ENCODE measurements around the gene C1QA.

The C1QA gene, protein sequence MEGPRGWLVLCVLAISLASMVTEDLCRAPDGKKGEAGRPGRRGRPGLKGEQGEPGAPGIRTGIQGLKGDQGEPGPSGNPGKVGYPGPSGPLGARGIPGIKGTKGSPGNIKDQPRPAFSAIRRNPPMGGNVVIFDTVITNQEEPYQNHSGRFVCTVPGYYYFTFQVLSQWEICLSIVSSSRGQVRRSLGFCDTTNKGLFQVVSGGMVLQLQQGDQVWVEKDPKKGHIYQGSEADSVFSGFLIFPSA

DNA sequence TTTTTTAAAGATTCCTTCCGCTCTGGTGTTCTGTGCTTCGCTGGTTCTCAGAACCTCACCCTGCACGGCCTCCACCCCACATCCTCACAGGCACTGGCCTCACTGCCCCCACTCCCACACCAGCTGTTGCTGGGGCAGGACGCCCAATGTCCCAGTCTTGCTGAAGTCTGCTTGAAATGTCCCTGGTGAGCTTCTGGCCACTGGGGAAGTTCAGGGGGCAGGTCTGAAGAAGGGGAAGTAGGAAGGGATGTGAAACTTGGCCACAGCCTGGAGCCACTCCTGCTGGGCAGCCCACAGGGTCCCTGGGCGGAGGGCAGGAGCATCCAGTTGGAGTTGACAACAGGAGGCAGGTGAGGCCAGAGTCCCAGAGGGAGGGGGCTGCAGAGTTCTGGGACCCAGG is at the start of gene C1QA:
Gene C1QA (plus strand): TSS at position 276 of the 400 bp plus-strand sequence. CDS start 989 bp downstream, outside the sequence.
- CTCF ChIA-PET, result no interaction called here
- H3K36me3 Mint-ChIP-seq, result no peaks in the 10 kb centered on the region
- H3K4me3 Mint-ChIP-seq, result no peak within 1 kb of the TSS
- no peak within 1 kb of the TSS for H3K27ac Mint-ChIP-seq
- DNase-seq, result no peak
- no peaks in the 10 kb centered on the region for H3K9me3 Mint-ChIP-seq
- H3K27me3 Mint-ChIP-seq, result peaks cover 20% of the 10 kb centered on the region
- H3K4me1 Mint-ChIP-seq, result no peaks in the 10 kb centered on the region

DNA sequence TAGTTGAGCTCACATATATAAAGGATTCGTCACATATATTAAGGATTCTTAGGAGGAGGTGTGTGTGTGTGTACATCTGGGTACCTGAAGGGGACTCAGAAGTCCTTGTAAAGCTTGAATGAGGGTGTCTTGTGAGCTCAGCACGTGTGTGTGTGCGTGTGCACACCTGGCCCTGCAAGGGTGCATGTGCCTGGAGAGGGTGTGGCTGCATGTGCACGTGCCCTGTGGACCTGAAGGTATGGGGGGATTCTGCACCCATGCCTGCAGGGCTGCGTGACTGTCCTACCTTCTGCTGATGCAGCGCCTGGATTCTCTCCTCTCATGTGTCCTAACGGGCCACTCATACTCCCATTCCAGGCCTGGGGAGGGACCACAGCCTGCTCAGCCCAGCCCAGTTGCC is 49.2 kb upstream of the C1QA start:
- H3K4me1 Mint-ChIP-seq, result no peaks in the 10 kb centered on the region

DNA sequence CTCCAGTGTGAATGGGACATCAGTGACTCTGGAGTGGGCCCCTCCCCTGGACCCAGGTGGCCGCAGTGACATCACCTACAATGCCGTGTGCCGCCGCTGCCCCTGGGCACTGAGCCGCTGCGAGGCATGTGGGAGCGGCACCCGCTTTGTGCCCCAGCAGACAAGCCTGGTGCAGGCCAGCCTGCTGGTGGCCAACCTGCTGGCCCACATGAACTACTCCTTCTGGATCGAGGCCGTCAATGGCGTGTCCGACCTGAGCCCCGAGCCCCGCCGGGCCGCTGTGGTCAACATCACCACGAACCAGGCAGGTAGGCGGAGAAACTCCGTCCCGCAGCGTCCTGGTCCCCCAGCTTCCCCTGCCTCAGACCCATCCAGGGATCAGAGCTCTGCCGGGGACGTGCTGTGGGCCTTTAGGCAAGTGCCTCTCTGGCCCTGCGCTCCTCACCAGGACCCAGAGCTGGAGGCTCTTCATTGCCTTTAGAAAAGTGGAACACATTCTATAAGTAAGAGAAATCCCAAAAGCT is 47.5 kb upstream of the C1QA start:
- H3K27ac Mint-ChIP-seq, result no peak overlapping the region
- H3K9me3 Mint-ChIP-seq, result no peaks in the 10 kb centered on the region
- CTCF ChIA-PET, result no interaction called here

More for the DNA sequence above, 49.2 kb upstream of the C1QA start:
- H3K27me3 Mint-ChIP-seq, result peaks cover 10% of the 10 kb centered on the region
- CTCF ChIA-PET, result no interaction called here
- DNase-seq, result no peak
- no peak overlapping the region for H3K4me3 Mint-ChIP-seq
- H3K9me3 Mint-ChIP-seq, result no peaks in the 10 kb centered on the region
- no peak overlapping the region for H3K27ac Mint-ChIP-seq
- no peaks in the 10 kb centered on the region for H3K36me3 Mint-ChIP-seq

DNA sequence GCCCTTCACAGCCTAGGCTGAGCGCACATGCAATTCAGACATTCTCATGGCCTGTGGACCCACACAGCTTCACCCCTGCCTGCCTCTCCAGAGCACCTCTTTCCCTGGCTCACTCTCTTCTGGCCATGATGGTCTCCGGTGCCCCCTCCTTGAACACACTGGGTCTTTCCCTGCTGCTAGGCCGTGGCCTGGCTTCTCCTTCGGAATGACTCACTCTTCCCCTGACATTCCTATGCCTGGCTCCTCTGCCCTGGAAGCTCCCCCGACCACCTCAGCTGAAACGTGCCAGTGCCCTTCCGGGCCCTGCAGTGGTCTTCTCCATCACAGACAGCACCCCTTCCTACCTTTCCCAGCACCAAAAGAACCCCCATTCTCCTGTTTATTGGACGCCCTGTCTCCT is 44.9 kb upstream of the C1QA start:
- Mint-ChIP-seq H3K36me3 (no peaks in the 10 kb centered on the region), H3K27ac (no peak overlapping the region), H3K4me1 (no peaks in the 10 kb centered on the region), H3K27me3 (peaks cover 24% of the 10 kb centered on the region), H3K4me3 (no peak overlapping the region), H3K9me3 (no peaks in the 10 kb centered on the region)
- CTCF ChIA-PET, result no interaction called here
- DNase-seq, result no peak

More for the DNA sequence above, 47.5 kb upstream of the C1QA start:
- DNase-seq, result no peak
- Mint-ChIP-seq H3K4me1 (no peaks in the 10 kb centered on the region), H3K36me3 (no peaks in the 10 kb centered on the region), H3K27me3 (peaks cover 21% of the 10 kb centered on the region), H3K4me3 (no peak overlapping the region)

DNA sequence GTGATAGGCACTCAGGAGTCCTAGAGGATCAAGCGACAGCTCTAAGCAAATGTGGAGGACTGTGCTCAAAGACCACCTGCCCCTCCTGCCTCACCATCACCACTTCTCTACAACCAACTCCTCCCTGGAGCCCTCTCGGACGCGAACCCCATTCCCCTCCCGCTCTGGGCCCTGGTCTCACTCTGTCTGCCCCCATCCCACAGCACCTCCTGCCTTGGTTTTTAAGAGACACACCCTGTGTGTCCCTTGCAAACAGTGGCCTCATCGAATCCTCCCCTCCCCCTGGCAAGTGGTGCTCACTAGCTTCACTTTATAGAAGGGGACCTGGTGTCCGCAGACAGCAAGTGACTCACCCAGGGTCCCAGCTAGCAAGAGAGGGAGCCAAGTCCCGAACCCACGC is 44.4 kb upstream of the C1QA start:
- Mint-ChIP-seq H3K36me3 (no peaks in the 10 kb centered on the region), H3K4me1 (no peaks in the 10 kb centered on the region), H3K9me3 (no peaks in the 10 kb centered on the region), H3K27me3 (peaks cover 24% of the 10 kb centered on the region), H3K4me3 (no peak overlapping the region), H3K27ac (no peak overlapping the region)
- no peak for DNase-seq
- CTCF ChIA-PET, result no interaction called here

DNA sequence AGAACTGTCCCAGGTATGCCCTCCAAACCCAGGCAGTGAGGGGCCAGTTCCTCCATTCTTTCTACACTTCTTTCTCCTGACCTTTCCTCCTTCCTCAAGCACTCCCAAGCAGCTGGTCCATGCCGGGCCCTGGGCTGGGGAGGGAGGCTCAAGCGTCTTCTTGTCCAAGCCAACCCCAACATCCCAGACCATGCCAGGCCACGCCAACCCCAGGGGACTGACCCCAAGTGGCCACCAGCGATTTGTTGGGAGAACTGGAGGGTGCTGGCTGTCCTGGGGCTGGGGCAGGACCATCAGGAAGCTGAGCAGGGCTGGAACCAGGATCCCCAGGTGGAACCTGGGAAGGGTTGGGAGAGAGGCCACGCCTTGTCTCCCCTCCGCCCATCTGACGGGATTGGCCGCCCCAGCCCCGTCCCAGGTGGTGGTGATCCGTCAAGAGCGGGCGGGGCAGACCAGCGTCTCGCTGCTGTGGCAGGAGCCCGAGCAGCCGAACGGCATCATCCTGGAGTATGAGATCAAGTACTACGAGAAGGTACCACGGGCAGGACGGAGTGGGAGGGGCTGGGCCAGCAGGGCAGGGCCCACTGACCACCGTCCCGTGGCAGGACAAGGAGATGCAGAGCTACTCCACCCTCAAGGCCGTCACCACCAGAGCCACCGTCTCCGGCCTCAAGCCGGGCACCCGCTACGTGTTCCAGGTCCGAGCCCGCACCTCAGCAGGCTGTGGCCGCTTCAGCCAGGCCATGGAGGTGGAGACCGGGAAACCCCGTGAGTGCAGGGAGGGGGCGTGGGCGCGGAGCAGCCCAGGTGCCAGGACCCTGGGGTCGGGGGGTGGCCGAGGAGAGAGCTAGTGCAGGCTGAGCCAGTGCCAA is 43.3 kb upstream of the C1QA start:
- Mint-ChIP-seq H3K4me1 (no peaks in the 10 kb centered on the region), H3K36me3 (no peaks in the 10 kb centered on the region), H3K27me3 (peaks cover 24% of the 10 kb centered on the region), H3K27ac (no peak overlapping the region), H3K9me3 (no peaks in the 10 kb centered on the region), H3K4me3 (no peak overlapping the region)
- CTCF ChIA-PET, result no interaction called here
- DNase-seq, result no peak

DNA sequence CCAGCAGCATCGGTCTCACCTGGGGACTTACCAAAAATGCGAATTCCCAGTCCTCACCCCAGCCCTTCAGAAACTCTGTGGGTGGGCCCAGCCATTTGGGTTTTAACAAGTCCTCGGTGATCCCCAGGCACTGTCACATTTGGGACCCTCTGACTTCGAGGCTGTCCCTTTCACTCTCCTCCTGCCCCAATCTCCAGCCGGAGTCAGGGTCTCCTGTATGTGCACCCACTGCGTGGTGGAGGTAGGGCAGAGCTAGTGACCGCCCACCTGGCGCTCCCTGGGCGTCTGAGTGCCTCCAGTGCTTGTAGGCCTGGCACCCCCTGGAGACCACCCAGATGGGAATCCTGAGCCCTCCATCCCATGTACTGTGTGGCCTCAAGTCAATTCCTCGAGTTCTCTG is 42.0 kb upstream of the C1QA start:
- no peak for DNase-seq
- H3K27me3 Mint-ChIP-seq, result peaks cover 24% of the 10 kb centered on the region
- no peaks in the 10 kb centered on the region for H3K9me3 Mint-ChIP-seq
- H3K27ac Mint-ChIP-seq, result no peak overlapping the region
- no peak overlapping the region for H3K4me3 Mint-ChIP-seq
- H3K4me1 Mint-ChIP-seq, result no peaks in the 10 kb centered on the region
- CTCF ChIA-PET, result no interaction called here
- no peaks in the 10 kb centered on the region for H3K36me3 Mint-ChIP-seq

DNA sequence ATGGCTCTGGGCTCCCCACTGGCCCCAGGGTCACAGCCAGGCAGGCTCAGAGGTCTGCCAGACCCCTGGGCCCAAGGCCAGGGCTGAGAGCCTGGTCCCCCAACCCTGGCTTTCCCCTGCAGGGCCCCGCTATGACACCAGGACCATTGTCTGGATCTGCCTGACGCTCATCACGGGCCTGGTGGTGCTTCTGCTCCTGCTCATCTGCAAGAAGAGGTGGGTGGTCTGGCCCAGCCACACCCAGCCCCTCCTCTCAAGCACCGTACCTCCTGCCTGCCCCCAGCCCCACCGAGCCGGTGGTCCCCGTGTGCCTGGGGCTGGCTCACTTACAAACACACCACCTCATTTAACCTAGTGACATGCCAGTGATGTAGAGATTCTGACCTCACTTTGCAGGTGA is 41.3 kb upstream of the C1QA start:
- Mint-ChIP-seq H3K9me3 (no peaks in the 10 kb centered on the region), H3K4me3 (no peak overlapping the region), H3K27me3 (peaks cover 24% of the 10 kb centered on the region), H3K27ac (no peak overlapping the region), H3K4me1 (no peaks in the 10 kb centered on the region), H3K36me3 (no peaks in the 10 kb centered on the region)
- DNase-seq, result no peak
- CTCF ChIA-PET, result no interaction called here

DNA sequence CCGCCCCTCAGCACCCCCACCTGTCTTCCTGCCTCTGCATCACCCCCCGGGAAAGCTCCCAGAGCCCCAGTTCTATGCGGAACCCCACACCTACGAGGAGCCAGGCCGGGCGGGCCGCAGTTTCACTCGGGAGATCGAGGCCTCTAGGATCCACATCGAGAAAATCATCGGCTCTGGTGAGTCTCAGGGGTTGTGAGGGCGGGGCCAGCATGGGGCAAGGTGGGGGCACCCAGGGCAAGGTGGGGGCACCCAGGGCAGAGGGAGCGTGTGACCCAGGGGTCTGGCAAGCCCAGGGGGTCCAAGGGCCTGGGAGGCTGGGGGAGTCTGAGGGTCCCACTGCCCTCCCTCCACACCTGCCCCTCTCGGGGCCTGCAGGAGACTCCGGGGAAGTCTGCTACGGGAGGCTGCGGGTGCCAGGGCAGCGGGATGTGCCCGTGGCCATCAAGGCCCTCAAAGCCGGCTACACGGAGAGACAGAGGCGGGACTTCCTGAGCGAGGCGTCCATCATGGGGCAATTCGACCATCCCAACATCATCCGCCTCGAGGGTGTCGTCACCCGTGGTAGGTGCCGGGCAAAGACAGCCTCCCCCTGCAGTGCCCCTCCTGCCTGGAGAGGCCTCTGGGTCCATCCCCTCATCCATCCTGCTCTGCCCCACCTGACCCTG is 39.0 kb upstream of the C1QA start:
- no peaks in the 10 kb centered on the region for H3K36me3 Mint-ChIP-seq
- H3K4me3 Mint-ChIP-seq, result no peak overlapping the region
- CTCF ChIA-PET, result no interaction called here
- no peak for DNase-seq
- no peaks in the 10 kb centered on the region for H3K4me1 Mint-ChIP-seq
- H3K9me3 Mint-ChIP-seq, result no peaks in the 10 kb centered on the region
- peaks cover 16% of the 10 kb centered on the region for H3K27me3 Mint-ChIP-seq
- no peak overlapping the region for H3K27ac Mint-ChIP-seq

DNA sequence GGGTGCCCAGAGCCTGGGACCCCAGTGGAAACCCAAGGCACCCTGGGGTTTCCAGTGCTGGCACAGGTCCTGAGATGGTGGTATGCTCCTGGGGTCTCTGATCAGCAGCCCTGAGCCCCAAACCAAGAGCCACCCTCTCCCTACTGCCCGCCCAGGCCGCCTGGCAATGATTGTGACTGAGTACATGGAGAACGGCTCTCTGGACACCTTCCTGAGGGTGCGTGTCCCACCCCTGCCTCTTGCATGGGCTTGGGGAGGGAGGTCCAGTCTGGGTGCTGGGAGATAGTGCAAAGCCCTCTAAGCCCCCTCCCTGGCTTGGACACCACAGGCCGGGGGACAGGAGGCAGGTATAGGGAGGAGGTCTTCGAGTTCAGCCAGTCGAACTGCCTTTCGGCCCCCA is 38.4 kb upstream of the C1QA start:
- H3K4me3 Mint-ChIP-seq, result no peak overlapping the region
- peaks cover 10% of the 10 kb centered on the region for H3K27me3 Mint-ChIP-seq
- CTCF ChIA-PET, result no interaction called here
- H3K27ac Mint-ChIP-seq, result no peak overlapping the region
- no peaks in the 10 kb centered on the region for H3K9me3 Mint-ChIP-seq
- DNase-seq, result no peak
- no peaks in the 10 kb centered on the region for H3K4me1 Mint-ChIP-seq
- no peaks in the 10 kb centered on the region for H3K36me3 Mint-ChIP-seq

DNA sequence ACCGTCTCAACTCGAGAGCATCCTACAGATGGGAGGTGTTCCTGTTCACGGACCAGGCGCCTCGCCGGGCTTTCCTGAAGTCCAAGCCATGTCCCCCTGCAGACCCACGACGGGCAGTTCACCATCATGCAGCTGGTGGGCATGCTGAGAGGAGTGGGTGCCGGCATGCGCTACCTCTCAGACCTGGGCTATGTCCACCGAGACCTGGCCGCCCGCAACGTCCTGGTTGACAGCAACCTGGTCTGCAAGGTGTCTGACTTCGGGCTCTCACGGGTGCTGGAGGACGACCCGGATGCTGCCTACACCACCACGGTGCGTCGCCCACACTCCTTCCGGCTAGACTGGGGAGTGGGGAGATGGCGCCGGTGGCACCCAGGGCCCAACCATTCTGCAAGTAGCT is 37.7 kb upstream of the C1QA start:
- CTCF ChIA-PET, result no interaction called here
- Mint-ChIP-seq H3K36me3 (no peaks in the 10 kb centered on the region), H3K4me1 (no peaks in the 10 kb centered on the region), H3K27ac (no peak overlapping the region), H3K9me3 (no peaks in the 10 kb centered on the region), H3K27me3 (peaks cover 9% of the 10 kb centered on the region), H3K4me3 (no peak overlapping the region)
- no peak for DNase-seq

DNA sequence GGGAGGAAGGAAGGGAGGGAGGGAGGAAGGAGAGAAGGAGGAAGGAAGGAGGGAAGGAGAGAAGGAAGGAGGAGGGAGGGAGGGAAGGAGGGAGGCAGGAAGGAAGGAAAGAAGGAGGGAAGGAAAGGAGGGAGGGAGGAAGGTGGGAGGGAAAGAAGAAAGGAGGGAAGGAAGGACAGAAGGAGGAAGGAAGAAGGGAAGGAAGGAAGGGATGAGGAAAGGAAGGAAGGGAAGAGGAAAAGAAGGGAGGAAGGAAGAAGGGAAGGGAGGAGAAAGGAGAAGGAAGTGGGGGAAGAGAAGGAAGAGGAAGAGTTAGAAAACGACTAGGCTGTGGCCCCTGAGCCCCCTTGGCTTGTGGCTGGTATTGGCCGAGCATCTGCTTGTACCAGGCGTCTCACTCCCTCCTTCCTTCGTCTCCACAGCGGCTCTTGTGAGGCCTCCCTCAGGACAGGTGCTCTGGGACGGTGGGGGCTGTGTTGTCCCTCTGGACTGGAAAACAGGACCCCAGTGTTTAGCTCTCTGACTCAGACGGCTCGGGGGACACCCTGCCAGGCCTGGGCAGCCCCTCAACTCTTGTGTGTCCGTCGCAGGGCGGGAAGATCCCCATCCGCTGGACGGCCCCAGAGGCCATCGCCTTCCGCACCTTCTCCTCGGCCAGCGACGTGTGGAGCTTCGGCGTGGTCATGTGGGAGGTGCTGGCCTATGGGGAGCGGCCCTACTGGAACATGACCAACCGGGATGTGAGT is 36.2 kb upstream of the C1QA start:
- Mint-ChIP-seq H3K4me1 (no peaks in the 10 kb centered on the region), H3K27ac (no peak overlapping the region), H3K9me3 (no peaks in the 10 kb centered on the region), H3K36me3 (no peaks in the 10 kb centered on the region), H3K4me3 (no peak overlapping the region), H3K27me3 (peaks cover 17% of the 10 kb centered on the region)
- CTCF ChIA-PET, result no interaction called here
- DNase-seq, result no peak

DNA sequence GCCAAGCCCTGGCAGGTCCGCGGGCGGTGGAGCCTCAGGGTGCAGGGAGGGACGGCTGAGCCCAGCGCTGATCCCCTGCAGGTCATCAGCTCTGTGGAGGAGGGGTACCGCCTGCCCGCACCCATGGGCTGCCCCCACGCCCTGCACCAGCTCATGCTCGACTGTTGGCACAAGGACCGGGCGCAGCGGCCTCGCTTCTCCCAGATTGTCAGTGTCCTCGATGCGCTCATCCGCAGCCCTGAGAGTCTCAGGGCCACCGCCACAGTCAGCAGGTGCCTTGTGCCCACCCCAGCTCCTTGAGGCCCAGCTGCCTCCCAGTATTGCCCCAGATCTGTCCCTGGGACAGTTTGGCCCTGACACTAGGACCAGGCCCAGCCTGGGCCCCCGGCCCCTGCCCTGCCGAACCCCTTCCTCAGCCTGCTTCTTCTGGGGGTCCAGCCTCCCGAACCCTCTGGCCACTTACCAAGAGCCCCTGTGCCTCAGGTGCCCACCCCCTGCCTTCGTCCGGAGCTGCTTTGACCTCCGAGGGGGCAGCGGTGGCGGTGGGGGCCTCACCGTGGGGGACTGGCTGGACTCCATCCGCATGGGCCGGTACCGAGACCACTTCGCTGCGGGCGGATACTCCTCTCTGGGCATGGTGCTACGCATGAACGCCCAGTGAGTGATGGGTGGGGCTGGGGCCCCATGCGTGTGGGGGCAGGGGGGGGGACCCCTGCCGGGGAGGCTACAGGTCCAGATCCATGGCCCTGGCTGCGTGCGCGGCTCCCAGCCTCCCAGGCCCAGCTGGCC is 35.4 kb upstream of the C1QA start:
- CTCF ChIA-PET, result no interaction called here
- no peak overlapping the region for H3K27ac Mint-ChIP-seq
- H3K36me3 Mint-ChIP-seq, result no peaks in the 10 kb centered on the region
- no peak for DNase-seq
- no peak overlapping the region for H3K4me3 Mint-ChIP-seq
- no peaks in the 10 kb centered on the region for H3K4me1 Mint-ChIP-seq
- peaks cover 15% of the 10 kb centered on the region for H3K27me3 Mint-ChIP-seq
- H3K9me3 Mint-ChIP-seq, result no peaks in the 10 kb centered on the region

DNA sequence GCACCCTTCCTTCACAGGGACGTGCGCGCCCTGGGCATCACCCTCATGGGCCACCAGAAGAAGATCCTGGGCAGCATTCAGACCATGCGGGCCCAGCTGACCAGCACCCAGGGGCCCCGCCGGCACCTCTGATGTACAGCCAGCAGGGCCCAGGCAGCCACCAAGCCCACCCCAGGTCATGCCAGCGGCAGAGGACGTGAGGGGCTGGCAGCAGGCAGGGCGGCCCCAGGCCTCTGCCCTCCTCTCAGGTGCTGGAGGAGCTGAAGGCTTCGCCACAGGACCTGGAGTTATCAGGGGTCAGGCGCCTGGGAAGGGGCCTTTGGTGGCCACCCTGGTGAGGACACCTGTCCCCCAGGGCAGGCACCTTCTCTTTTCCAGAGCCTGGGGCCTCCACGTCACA is 34.8 kb upstream of the C1QA start:
- no peak overlapping the region for H3K4me3 Mint-ChIP-seq
- no peak overlapping the region for H3K27ac Mint-ChIP-seq
- CTCF ChIA-PET, result no interaction called here
- no peaks in the 10 kb centered on the region for H3K36me3 Mint-ChIP-seq
- H3K27me3 Mint-ChIP-seq, result peaks cover 18% of the 10 kb centered on the region
- DNase-seq, result no peak
- H3K4me1 Mint-ChIP-seq, result no peaks in the 10 kb centered on the region
- H3K9me3 Mint-ChIP-seq, result no peaks in the 10 kb centered on the region
